ENCODE data around the gene CNST.

Gene CNST

GRCh38 chr1:246549665-246550064 lies 16.6 kb upstream of the CNST start:
- WGBS (ENCODE audit: extremely low coverage, insufficient coverage, low lambda C conversion rate) = no CpG with 5 or more reads among the region's 4 CpGs
- no peak overlapping the region for H2BK120ac ChIP-seq (ENCODE audit: low read depth, low read length)
- H3K4ac ChIP-seq (ENCODE audit: low read depth, low read length) = no peak overlapping the region
- H3K79me1 ChIP-seq (ENCODE audit: low read length) = peaks cover 4% of the 10 kb centered on the region
- no peak overlapping the region for H3K9ac ChIP-seq (ENCODE audit: low read length)
- no peak for DNase-seq
- H3K79me2 ChIP-seq (ENCODE audit: control insufficient read depth, insufficient read depth, low read length) = peaks cover 4% of the 10 kb centered on the region
- H3K56ac ChIP-seq (ENCODE audit: low read length) = no peak overlapping the region
- H2BK15ac ChIP-seq (replicated peaks; ENCODE audit: low read depth) = no peak overlapping the region
- H3K27ac ChIP-seq (ENCODE audit: low read depth, low read length) = no peak overlapping the region
- no peak overlapping the region for H3K4me2 ChIP-seq (ENCODE audit: low read length)
- H3K4me1 ChIP-seq (ENCODE audit: control insufficient read depth, low read depth, low read length) = no peaks in the 10 kb centered on the region
- H2AK5ac ChIP-seq (ENCODE audit: low read length) = no peak overlapping the region
- no peak overlapping the region for H4K5ac ChIP-seq (ENCODE audit: low read length)
- H3K27me3 ChIP-seq (ENCODE audit: insufficient read depth, low read length, poor library complexity) = no peaks in the 10 kb centered on the region
- H3K4me3 ChIP-seq (ENCODE audit: low read length) = no peak overlapping the region
- no peak overlapping the region for H4K8ac ChIP-seq (ENCODE audit: low read depth, low read length)
- no peak overlapping the region for H2BK5ac ChIP-seq (ENCODE audit: low read length)
- no peak overlapping the region for H3K23ac ChIP-seq (ENCODE audit: low read length)
- no peaks in the 10 kb centered on the region for H3K36me3 ChIP-seq (ENCODE audit: control insufficient read depth, insufficient read depth, low read length)
- H3K18ac ChIP-seq (ENCODE audit: low read length) = no peak overlapping the region

GRCh38 chr1:246550402-246550801 lies 15.9 kb upstream of the CNST start:
- Histone ChIP-seq H3K4me1 (ENCODE audit: control insufficient read depth, low read depth, low read length) (no peaks in the 10 kb centered on the region), H4K8ac (ENCODE audit: low read depth, low read length) (no peak overlapping the region), H3K9ac (ENCODE audit: low read length) (no peak overlapping the region), H2AK5ac (ENCODE audit: low read length) (no peak overlapping the region), H3K79me2 (ENCODE audit: control insufficient read depth, insufficient read depth, low read length) (peaks cover 4% of the 10 kb centered on the region), H3K56ac (ENCODE audit: low read length) (no peak overlapping the region), H3K27me3 (ENCODE audit: insufficient read depth, low read length, poor library complexity) (no peaks in the 10 kb centered on the region), H4K5ac (ENCODE audit: low read length) (no peak overlapping the region), H3K27ac (ENCODE audit: low read depth, low read length) (no peak overlapping the region), H3K23ac (ENCODE audit: low read length) (no peak overlapping the region), H2BK120ac (ENCODE audit: low read depth, low read length) (no peak overlapping the region), H2BK15ac (replicated peaks; ENCODE audit: low read depth) (no peak overlapping the region), H3K4ac (ENCODE audit: low read depth, low read length) (no peak overlapping the region), H3K36me3 (ENCODE audit: control insufficient read depth, insufficient read depth, low read length) (no peaks in the 10 kb centered on the region), H3K4me2 (ENCODE audit: low read length) (no peak overlapping the region), H2BK5ac (ENCODE audit: low read length) (no peak overlapping the region), H3K4me3 (ENCODE audit: low read length) (no peak overlapping the region), H3K79me1 (ENCODE audit: low read length) (peaks cover 4% of the 10 kb centered on the region), H3K18ac (ENCODE audit: low read length) (no peak overlapping the region)
- WGBS (ENCODE audit: extremely low coverage, insufficient coverage, low lambda C conversion rate) = no CpG with 5 or more reads among the region's 11 CpGs
- no peak for DNase-seq

GRCh38 chr1:246552110-246552509 lies 14.1 kb upstream of the CNST start:
- WGBS (ENCODE audit: extremely low coverage, insufficient coverage, low lambda C conversion rate) = no CpG with 5 or more reads among the region's 6 CpGs
- Histone ChIP-seq H3K36me3 (ENCODE audit: control insufficient read depth, insufficient read depth, low read length) (no peaks in the 10 kb centered on the region), H3K4me1 (ENCODE audit: control insufficient read depth, low read depth, low read length) (no peaks in the 10 kb centered on the region), H4K8ac (ENCODE audit: low read depth, low read length) (no peak overlapping the region), H3K4me3 (ENCODE audit: low read length) (no peak overlapping the region), H3K56ac (ENCODE audit: low read length) (no peak overlapping the region), H3K18ac (ENCODE audit: low read length) (no peak overlapping the region), H3K4me2 (ENCODE audit: low read length) (no peak overlapping the region), H2BK5ac (ENCODE audit: low read length) (no peak overlapping the region), H4K5ac (ENCODE audit: low read length) (no peak overlapping the region), H2BK120ac (ENCODE audit: low read depth, low read length) (no peak overlapping the region), H3K79me2 (ENCODE audit: control insufficient read depth, insufficient read depth, low read length) (peaks cover 4% of the 10 kb centered on the region), H3K27me3 (ENCODE audit: insufficient read depth, low read length, poor library complexity) (no peaks in the 10 kb centered on the region), H2AK5ac (ENCODE audit: low read length) (no peak overlapping the region), H3K79me1 (ENCODE audit: low read length) (peaks cover 4% of the 10 kb centered on the region), H3K9ac (ENCODE audit: low read length) (no peak overlapping the region), H2BK15ac (replicated peaks; ENCODE audit: low read depth) (no peak overlapping the region), H3K23ac (ENCODE audit: low read length) (no peak overlapping the region), H3K4ac (ENCODE audit: low read depth, low read length) (no peak overlapping the region), H3K27ac (ENCODE audit: low read depth, low read length) (no peak overlapping the region)
- DNase-seq = no peak

DNA sequence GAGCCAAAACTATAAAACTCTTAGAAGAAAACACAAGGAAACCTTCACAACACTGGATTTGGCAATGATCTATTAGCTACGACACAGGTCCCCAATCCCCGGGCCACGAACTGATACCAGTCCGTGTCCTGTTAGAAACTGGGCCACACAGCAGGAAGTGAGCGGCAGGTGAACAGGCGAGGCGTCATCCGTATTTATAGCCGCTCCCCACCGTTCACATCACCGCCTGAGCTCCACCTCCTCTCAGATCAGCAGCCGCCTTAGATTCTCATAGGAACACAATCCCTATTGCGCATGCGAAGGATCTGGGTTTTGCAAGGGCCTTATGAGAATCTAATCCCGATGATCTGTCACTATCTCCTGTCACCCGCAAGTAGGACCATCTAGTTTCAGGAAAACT lies 12.1 kb upstream of the CNST start:
- Histone ChIP-seq H2AK5ac (ENCODE audit: low read length) (no peak overlapping the region), H3K23ac (ENCODE audit: low read length) (no peak overlapping the region), H2BK5ac (ENCODE audit: low read length) (no peak overlapping the region), H3K9ac (ENCODE audit: low read length) (no peak overlapping the region), H3K4me3 (ENCODE audit: low read length) (no peak overlapping the region), H2BK120ac (ENCODE audit: low read depth, low read length) (no peak overlapping the region), H3K79me2 (ENCODE audit: control insufficient read depth, insufficient read depth, low read length) (peaks cover 4% of the 10 kb centered on the region), H3K27me3 (ENCODE audit: insufficient read depth, low read length, poor library complexity) (no peaks in the 10 kb centered on the region), H3K4ac (ENCODE audit: low read depth, low read length) (no peak overlapping the region), H3K79me1 (ENCODE audit: low read length) (peaks cover 4% of the 10 kb centered on the region), H3K27ac (ENCODE audit: low read depth, low read length) (no peak overlapping the region), H2BK15ac (replicated peaks; ENCODE audit: low read depth) (no peak overlapping the region), H4K5ac (ENCODE audit: low read length) (no peak overlapping the region), H3K4me1 (ENCODE audit: control insufficient read depth, low read depth, low read length) (no peaks in the 10 kb centered on the region), H3K36me3 (ENCODE audit: control insufficient read depth, insufficient read depth, low read length) (no peaks in the 10 kb centered on the region), H4K8ac (ENCODE audit: low read depth, low read length) (no peak overlapping the region), H3K4me2 (ENCODE audit: low read length) (no peak overlapping the region), H3K56ac (ENCODE audit: low read length) (no peak overlapping the region), H3K18ac (ENCODE audit: low read length) (no peak overlapping the region)
- no CpG with 5 or more reads among the region's 16 CpGs for WGBS (ENCODE audit: extremely low coverage, insufficient coverage, low lambda C conversion rate)
- DNase-seq = no peak

DNA sequence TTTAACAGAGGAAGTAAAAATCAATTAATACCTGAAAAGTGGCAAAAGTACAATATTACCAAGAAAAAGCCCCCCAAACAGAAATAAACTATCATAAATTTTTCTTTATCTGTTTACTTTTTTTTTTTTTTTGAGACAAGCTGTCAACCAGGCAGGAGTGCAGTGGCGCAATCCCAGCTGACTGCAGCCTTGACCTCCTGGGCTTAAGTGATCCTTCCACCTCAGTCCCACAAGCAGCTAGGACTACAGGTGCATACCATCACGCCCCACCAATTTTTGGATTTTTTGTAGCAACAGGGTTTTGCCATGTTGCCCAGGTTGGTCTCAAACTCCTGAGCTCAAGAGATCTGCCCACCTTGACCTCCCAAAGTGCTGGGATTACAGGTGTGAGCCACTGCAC lies 8.2 kb upstream of the CNST start:
- H3K79me2 ChIP-seq (ENCODE audit: control insufficient read depth, insufficient read depth, low read length) = peaks cover 8% of the 10 kb centered on the region
- no peak overlapping the region for H4K8ac ChIP-seq (ENCODE audit: low read depth, low read length)
- no peak overlapping the region for H2BK15ac ChIP-seq (replicated peaks; ENCODE audit: low read depth)
- no peak overlapping the region for H3K27ac ChIP-seq (ENCODE audit: low read depth, low read length)
- H3K79me1 ChIP-seq (ENCODE audit: low read length) = peaks cover 4% of the 10 kb centered on the region
- H3K23ac ChIP-seq (ENCODE audit: low read length) = no peak overlapping the region
- H3K4me2 ChIP-seq (ENCODE audit: low read length) = no peak overlapping the region
- H3K56ac ChIP-seq (ENCODE audit: low read length) = no peak overlapping the region
- no peak overlapping the region for H3K4me3 ChIP-seq (ENCODE audit: low read length)
- no peak overlapping the region for H3K4ac ChIP-seq (ENCODE audit: low read depth, low read length)
- no peaks in the 10 kb centered on the region for H3K27me3 ChIP-seq (ENCODE audit: insufficient read depth, low read length, poor library complexity)
- H2BK5ac ChIP-seq (ENCODE audit: low read length) = no peak overlapping the region
- H3K4me1 ChIP-seq (ENCODE audit: control insufficient read depth, low read depth, low read length) = no peaks in the 10 kb centered on the region
- H4K5ac ChIP-seq (ENCODE audit: low read length) = no peak overlapping the region
- no peak overlapping the region for H3K9ac ChIP-seq (ENCODE audit: low read length)
- H2AK5ac ChIP-seq (ENCODE audit: low read length) = no peak overlapping the region
- no peak overlapping the region for H3K18ac ChIP-seq (ENCODE audit: low read length)
- peaks cover 3% of the 10 kb centered on the region for H3K36me3 ChIP-seq (ENCODE audit: control insufficient read depth, insufficient read depth, low read length)
- no CpG with 5 or more reads among the region's 2 CpGs for WGBS (ENCODE audit: extremely low coverage, insufficient coverage, low lambda C conversion rate)
- H2BK120ac ChIP-seq (ENCODE audit: low read depth, low read length) = no peak overlapping the region
- no peak for DNase-seq

DNA sequence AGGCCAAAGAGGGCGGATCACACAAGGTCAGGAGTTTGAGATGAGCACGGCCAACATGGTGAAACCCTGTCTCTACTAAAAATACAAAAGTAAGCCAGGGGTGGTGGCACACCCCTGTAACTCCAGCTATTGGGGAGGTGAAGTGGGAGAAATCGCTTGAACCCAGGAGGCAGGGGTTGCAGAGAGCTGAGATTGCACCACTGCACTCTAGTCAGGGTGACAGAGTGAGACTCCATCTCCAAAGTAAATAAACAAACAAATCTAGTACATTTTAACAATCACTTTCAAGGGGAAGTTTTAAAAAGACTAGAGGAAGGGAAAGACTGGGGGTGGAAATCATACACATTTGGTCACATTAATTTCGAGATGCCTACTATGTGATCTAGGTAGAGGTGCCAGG lies 6.9 kb upstream of the CNST start:
- WGBS (ENCODE audit: extremely low coverage, insufficient coverage, low lambda C conversion rate) = no CpG with 5 or more reads among the region's 4 CpGs
- H3K23ac ChIP-seq (ENCODE audit: low read length) = no peak overlapping the region
- H2AK5ac ChIP-seq (ENCODE audit: low read length) = no peak overlapping the region
- H3K27me3 ChIP-seq (ENCODE audit: insufficient read depth, low read length, poor library complexity) = no peaks in the 10 kb centered on the region
- no peak overlapping the region for H4K8ac ChIP-seq (ENCODE audit: low read depth, low read length)
- no peak overlapping the region for H3K4ac ChIP-seq (ENCODE audit: low read depth, low read length)
- peaks cover 8% of the 10 kb centered on the region for H3K79me2 ChIP-seq (ENCODE audit: control insufficient read depth, insufficient read depth, low read length)
- H3K4me1 ChIP-seq (ENCODE audit: control insufficient read depth, low read depth, low read length) = no peaks in the 10 kb centered on the region
- H3K18ac ChIP-seq (ENCODE audit: low read length) = no peak overlapping the region
- no peak overlapping the region for H3K27ac ChIP-seq (ENCODE audit: low read depth, low read length)
- peaks cover 3% of the 10 kb centered on the region for H3K36me3 ChIP-seq (ENCODE audit: control insufficient read depth, insufficient read depth, low read length)
- DNase-seq = no peak
- no peak overlapping the region for H2BK120ac ChIP-seq (ENCODE audit: low read depth, low read length)
- H3K4me3 ChIP-seq (ENCODE audit: low read length) = no peak overlapping the region
- H4K5ac ChIP-seq (ENCODE audit: low read length) = no peak overlapping the region
- H3K79me1 ChIP-seq (ENCODE audit: low read length) = peaks cover 6% of the 10 kb centered on the region
- H2BK15ac ChIP-seq (replicated peaks; ENCODE audit: low read depth) = no peak overlapping the region
- H3K9ac ChIP-seq (ENCODE audit: low read length) = no peak overlapping the region
- H2BK5ac ChIP-seq (ENCODE audit: low read length) = no peak overlapping the region
- H3K4me2 ChIP-seq (ENCODE audit: low read length) = no peak overlapping the region
- H3K56ac ChIP-seq (ENCODE audit: low read length) = no peak overlapping the region

Measured in mesendoderm (in vitro differentiated cells).